ENCODE data around the gene RICTOR. TPM values are rescaled to one million over a fixed set of nuclear protein-coding genes. Genes with fewer than 3 reads are reported as not detected.

The RICTOR gene
- total and polyA plus RNA-seq, 4 donors = 4.9 to 102 (median 19.7) TPM

GRCh38 chr5:39023121-39023520, 51.1 kb downstream of the RICTOR start:
- Histone ChIP-seq H3K27ac (ENCODE audit: low read depth in 1 of 2, low read length in 1 of 2) (no peak overlapping the region), H3K4me1 (ENCODE audit: control insufficient read depth in 5 of 5, insufficient read depth in 5 of 5, low read length in 5 of 5) (peaks cover 0 to 15% (median 0%) of the 10 kb centered on the region in 5 donors), H3K27me3 (ENCODE audit: control insufficient read depth in 3 of 3, insufficient read depth in 3 of 3, low read length in 2 of 3) (no peaks in the 10 kb centered on the region), H3K4me3 (no peak overlapping the region), H3K9ac (ENCODE audit: insufficient read depth in 1 of 2, low read length in 2 of 2) (no peak overlapping the region), H3K9me3 (ENCODE audit: control insufficient read depth in 4 of 4, insufficient read depth in 3 of 4, low read length in 3 of 4) (no peaks in the 10 kb centered on the region), H3K36me3 (ENCODE audit: control insufficient read depth in 4 of 4, insufficient read depth in 4 of 4, low read length in 4 of 4) (peaks cover 1 to 14% (median 4%) of the 10 kb centered on the region in 4 donors)
- DNase-seq = no peak
- 70 to 75% methylated on average over 4 of the region's 4 CpGs for WGBS, 2 donors
- TF ChIP-seq CTCF (IDR thresholded peaks at IDR 0.05; ENCODE audit: control extremely low read depth, extremely low read depth) = no peak
- no peak for ATAC-seq (ENCODE audit: insufficient read depth, low FRiP score)

- Histone ChIP-seq H3K27ac (ENCODE audit: low read depth in 1 of 2, low read length in 1 of 2) (no peak overlapping the region), H3K4me1 (ENCODE audit: control insufficient read depth in 5 of 5, insufficient read depth in 5 of 5, low read length in 5 of 5) (peaks cover 0 to 15% (median 0%) of the 10 kb centered on the region in 5 donors), H3K27me3 (ENCODE audit: control insufficient read depth in 3 of 3, insufficient read depth in 3 of 3, low read length in 2 of 3) (no peaks in the 10 kb centered on the region), H3K36me3 (ENCODE audit: control insufficient read depth in 4 of 4, insufficient read depth in 4 of 4, low read length in 4 of 4) (peaks cover 1 to 14% (median 4%) of the 10 kb centered on the region in 4 donors), H3K9ac (ENCODE audit: insufficient read depth in 1 of 2, low read length in 2 of 2) (no peak overlapping the region), H3K9me3 (ENCODE audit: control insufficient read depth in 4 of 4, insufficient read depth in 3 of 4, low read length in 3 of 4) (no peaks in the 10 kb centered on the region), H3K4me3 (no peak overlapping the region)
- no peak for DNase-seq
- TF ChIP-seq CTCF (IDR thresholded peaks at IDR 0.05; ENCODE audit: control extremely low read depth, extremely low read depth) = no peak
- WGBS, 2 donors = 98 to 99% methylated on average over 4 of the region's 4 CpGs
- no peak for ATAC-seq (ENCODE audit: insufficient read depth, low FRiP score)
These were observed 52.0 kb downstream of the RICTOR start for GRCh38 chr5:39022151-39022550.

GRCh38 chr5:39021413-39021812, 52.8 kb downstream of the RICTOR start:
- H3K9me3 ChIP-seq (ENCODE audit: control insufficient read depth in 4 of 4, insufficient read depth in 3 of 4, low read length in 3 of 4) = no peaks in the 10 kb centered on the region
- H3K27me3 ChIP-seq (ENCODE audit: control insufficient read depth in 3 of 3, insufficient read depth in 3 of 3, low read length in 2 of 3) = no peaks in the 10 kb centered on the region
- DNase-seq = no peak
- H3K27ac ChIP-seq (ENCODE audit: low read depth in 1 of 2, low read length in 1 of 2) = no peak overlapping the region
- 63 to 71% methylated on average over 1 of the region's 1 CpG for WGBS, 2 donors
- peaks cover 1 to 14% (median 4%) of the 10 kb centered on the region in 4 donors for H3K36me3 ChIP-seq (ENCODE audit: control insufficient read depth in 4 of 4, insufficient read depth in 4 of 4, low read length in 4 of 4)
- no peak overlapping the region for H3K4me3 ChIP-seq
- no peak for ATAC-seq (ENCODE audit: insufficient read depth, low FRiP score)
- TF ChIP-seq CTCF (IDR thresholded peaks at IDR 0.05; ENCODE audit: control extremely low read depth, extremely low read depth) = no peak
- peaks cover 0 to 17% (median 0%) of the 10 kb centered on the region in 5 donors for H3K4me1 ChIP-seq (ENCODE audit: control insufficient read depth in 5 of 5, insufficient read depth in 5 of 5, low read length in 5 of 5)
- no peak overlapping the region for H3K9ac ChIP-seq (ENCODE audit: insufficient read depth in 1 of 2, low read length in 2 of 2)

- ATAC-seq (ENCODE audit: insufficient read depth, low FRiP score) (no peak), DNase-seq (peak in 1 of 3 donors; percentile 14)
- no peak overlapping the region for H3K27ac ChIP-seq (ENCODE audit: low read depth in 1 of 2, low read length in 1 of 2)
- no peak overlapping the region for H3K9ac ChIP-seq (ENCODE audit: insufficient read depth in 1 of 2, low read length in 2 of 2)
- no peak overlapping the region for H3K4me3 ChIP-seq
- H3K4me1 ChIP-seq (ENCODE audit: control insufficient read depth in 5 of 5, insufficient read depth in 5 of 5, low read length in 5 of 5) = peaks cover 0 to 26% (median 7%) of the 10 kb centered on the region in 5 donors
- H3K9me3 ChIP-seq (ENCODE audit: control insufficient read depth in 4 of 4, insufficient read depth in 3 of 4, low read length in 3 of 4) = no peaks in the 10 kb centered on the region
- H3K27me3 ChIP-seq (ENCODE audit: control insufficient read depth in 3 of 3, insufficient read depth in 3 of 3, low read length in 2 of 3) = no peaks in the 10 kb centered on the region
- no peak for TF ChIP-seq CTCF (IDR thresholded peaks at IDR 0.05; ENCODE audit: control extremely low read depth, extremely low read depth)
- peaks cover 0 to 12% (median 2%) of the 10 kb centered on the region in 4 donors for H3K36me3 ChIP-seq (ENCODE audit: control insufficient read depth in 4 of 4, insufficient read depth in 4 of 4, low read length in 4 of 4)
- 51 to 79% methylated on average over 3 of the region's 3 CpGs for WGBS, 2 donors
These were observed 53.7 kb downstream of the RICTOR start for GRCh38 chr5:39020458-39020857.
